K562 (cell line): ENCODE data around the gene CELA3A.
"Not testable (repeated sequence)": the region's sequence is repeated elsewhere in the genome, so short reads cannot be mapped to it uniquely, and the experiment has no call there.

Experiments
- BRD9 ChIP-seq: fragments of 450-650 bp; IDR thresholded peaks from 2 replicates; pipeline ENCODE4 v1.6.1; 2018; ENCODE audit warnings: low read depth; ENCODE audit not compliant: partially characterized antibody
- CBX3 ChIP-seq, 2 experiments: IDR thresholded peaks; 1 replicate in 1 of 2; 2 replicates in 1 of 2; pipeline ENCODE4 v1.6.1; 2012; ENCODE audit warnings: inconsistent platforms in 2 of 2, low read length in 2 of 2, borderline replicate concordance in 1 of 2, control low read depth in 1 of 2
- CTCFL ChIP-seq: IDR thresholded peaks from 2 replicates; pipeline ENCODE4 v1.6.1; 2011; ENCODE audit warnings: borderline replicate concordance, low read depth, mild to moderate bottlenecking, moderate library complexity, low read length; ENCODE audit not compliant: insufficient read depth, poor library complexity, severe bottlenecking
- KAT7 ChIP-seq: sonication (generic); formaldehyde crosslinking; IDR thresholded peaks from 2 replicates; pipeline ENCODE4 v1.8.0; 2022; ENCODE audit warnings: missing genetic modification reagents, mild to moderate bottlenecking, borderline replicate concordance
- MAFF ChIP-seq: IDR thresholded peaks from 2 replicates; pipeline ENCODE4 v1.6.1; 2012; ENCODE audit warnings: low read length, improper control_type of control experiment
- NR2C1 ChIP-seq, 2 experiments: fragments of 450-650 bp; IDR thresholded peaks; 2 replicates each; pipeline ENCODE4 v1.6.1; 2017; ENCODE audit warnings: mild to moderate bottlenecking in 2 of 2, antibody characterized with exemption in 1 of 2, inconsistent platforms in 1 of 2, missing compliant biosample characterization in 1 of 2, missing genetic modification characterization in 1 of 2
- TCF3 ChIP-seq: sonication (generic); formaldehyde crosslinking; IDR thresholded peaks from 2 replicates; pipeline ENCODE4 v1.4.0; 2020; ENCODE audit warnings: mild to moderate bottlenecking, missing genetic modification reagents
- ZFP1 ChIP-seq: fragments of 450-650 bp; formaldehyde crosslinking; IDR thresholded peaks from 2 replicates; pipeline ENCODE4 v1.4.0; 2020; ENCODE audit warnings: mild to moderate bottlenecking, mixed read lengths
- ZNF184 ChIP-seq: sonication (generic); formaldehyde crosslinking; IDR thresholded peaks from 2 replicates; pipeline ENCODE4 v1.5.0; 2020; ENCODE audit warnings: missing genetic modification reagents
- ZNF699 ChIP-seq: fragments of 250-450 bp; sonication (Bioruptor Pico); IDR thresholded peaks from 2 replicates; pipeline ENCODE4 v1.8.0; 2021; ENCODE audit warnings: mild to moderate bottlenecking, moderate library complexity; ENCODE audit not compliant: insufficient replicate concordance

DNA sequence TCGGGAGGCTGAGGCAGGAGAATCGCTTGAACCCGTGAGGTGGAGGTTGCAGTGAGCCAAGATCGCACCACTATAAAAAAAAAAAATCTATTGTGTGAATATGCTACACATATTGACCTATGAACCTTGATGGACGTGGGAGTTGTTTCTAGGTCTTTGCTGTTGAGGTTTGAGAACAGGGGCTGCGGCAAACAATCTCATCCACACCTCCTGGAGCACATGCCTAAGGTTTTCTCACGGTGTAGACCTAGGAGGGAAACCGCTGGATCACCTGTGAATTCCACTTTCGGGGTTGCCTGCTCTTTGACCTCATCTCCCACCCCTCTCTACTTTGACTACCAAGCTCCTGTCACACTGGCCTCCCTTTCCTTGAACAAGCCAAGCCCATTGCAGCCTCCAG lies 26.2 kb upstream of the CELA3A start:
- not testable (repeated sequence) for TF ChIP-seq KAT7; CBX3 (IDR thresholded peaks at IDR 0.05; ENCODE audit: borderline replicate concordance in 1 of 2, low read length in 2 of 2); NR2C1 (IDR thresholded peaks at IDR 0.05); NR2C1 (tag; IDR thresholded peaks at IDR 0.05); ZNF699 (CRISPR knock-in tag); BRD9; TCF3; CTCFL; ZFP1 (CRISPR knock-in tag); ZNF184 (CRISPR knock-in tag); MAFF
